Neural progenitor cell (in vitro differentiated cells): ENCODE results near the gene ARHGAP15. TPM values are rescaled to one million over a fixed set of nuclear protein-coding genes. Genes with fewer than 3 reads are reported as not detected.

Experiments used
- DNase-seq: peaks from one replicate; pipeline ENCODE4 v3.0.0-alpha.2; 2016; ENCODE audit warnings: low spot score
- H2AFZ ChIP-seq: fragments of 200-600 bp; sonication (generic); replicated peaks from 2 replicates; pipeline ENCODE4 v1.6.1; 2016; ENCODE audit warnings: antibody characterized with exemption
- H3F3A ChIP-seq: fragments of 200-600 bp; sonication (generic); 2 replicates; pipeline ENCODE4 v1.6.1; 2016; ENCODE audit warnings: antibody characterized with exemption, low read depth
- H3K27ac ChIP-seq: fragments of 200-600 bp; sonication (generic); 2 replicates; pipeline ENCODE4 v1.5.1; 2016; ENCODE audit warnings: mild to moderate bottlenecking
- H3K27me3 ChIP-seq: fragments of 200-600 bp; sonication (generic); 2 replicates; pipeline ENCODE4 v1.6.1; 2016; ENCODE audit warnings: mild to moderate bottlenecking, moderate library complexity
- H3K36me3 ChIP-seq: fragments of 200-600 bp; sonication (generic); 2 replicates; pipeline ENCODE4 v1.5.1; 2016
- H3K4me1 ChIP-seq: fragments of 200-600 bp; sonication (generic); 2 replicates; pipeline ENCODE4 v1.6.1; 2016; ENCODE audit warnings: mixed run types
- H3K4me2 ChIP-seq: fragments of 200-600 bp; sonication (generic); 2 replicates; pipeline ENCODE4 v1.6.1; 2016
- H3K4me3 ChIP-seq: fragments of 200-600 bp; sonication (generic); 2 replicates; pipeline ENCODE4 v1.5.1; 2016
- H3K79me2 ChIP-seq: fragments of 200-600 bp; sonication (generic); 2 replicates; pipeline ENCODE4 v1.6.1; 2016; ENCODE audit warnings: low read depth
- H3K9ac ChIP-seq: fragments of 200-600 bp; sonication (generic); 2 replicates; pipeline ENCODE4 v1.6.1; 2016
- H3K9me3 ChIP-seq: fragments of 200-600 bp; sonication (generic); 2 replicates; pipeline ENCODE4 v1.5.1; 2016; ENCODE audit warnings: low read depth
- H4K20me1 ChIP-seq: fragments of 200-600 bp; sonication (generic); 2 replicates; pipeline ENCODE4 v1.6.1; 2016; ENCODE audit warnings: low read depth
- H3K27ac Mint-ChIP-seq: 3 replicates; pipeline ENCODE4 v1.8.0; 2021; ENCODE audit warnings: mixed read lengths
- H3K27me3 Mint-ChIP-seq: 2 replicates; pipeline ENCODE4 v1.8.0; 2022; ENCODE audit warnings: low read depth, mild to moderate bottlenecking, inconsistent platforms, moderate library complexity, mixed read lengths; ENCODE audit not compliant: insufficient read depth
- H3K36me3 Mint-ChIP-seq: 3 replicates; pipeline ENCODE4 v1.8.0; 2021; ENCODE audit warnings: mixed read lengths
- H3K4me1 Mint-ChIP-seq: 3 replicates; pipeline ENCODE4 v1.8.0; 2021; ENCODE audit warnings: mixed read lengths
- H3K4me3 Mint-ChIP-seq: 3 replicates; pipeline ENCODE4 v1.8.0; 2021; ENCODE audit warnings: mild to moderate bottlenecking, moderate library complexity, mixed read lengths
- H3K9me3 Mint-ChIP-seq: 3 replicates; pipeline ENCODE4 v1.8.0; 2020; ENCODE audit warnings: mixed read lengths
- EZH2 ChIP-seq: fragments of 200-600 bp; sonication (generic); IDR thresholded peaks from 2 replicates; pipeline ENCODE4 v1.6.1; 2017; ENCODE audit warnings: antibody characterized with exemption, mild to moderate bottlenecking, moderate library complexity
- EZH2phosphoT487 ChIP-seq: fragments of 200-600 bp; sonication (generic); IDR thresholded peaks from 2 replicates; pipeline ENCODE4 v1.6.1; 2017; ENCODE audit warnings: antibody characterized with exemption
- total RNA-seq: library from RNA; depleted of rRNA; stranded (reverse); fragments of >200 nt; gene quantifications from 2 replicates; pipeline ENCODE4 v1.2.3, GENCODE V29; 2015; ENCODE audit warnings: low replicate concordance
- TF ChIP-seq, protein P1 (sequence below): fragments of 200-600 bp; sonication (generic); IDR thresholded peaks from 2 replicates; pipeline ENCODE4 v1.5.1; 2017; ENCODE audit warnings: antibody characterized with exemption, mild to moderate bottlenecking

The ARHGAP15 gene
- total RNA-seq, 1 donor from 2014 or later: 5.9 TPM

DNA sequence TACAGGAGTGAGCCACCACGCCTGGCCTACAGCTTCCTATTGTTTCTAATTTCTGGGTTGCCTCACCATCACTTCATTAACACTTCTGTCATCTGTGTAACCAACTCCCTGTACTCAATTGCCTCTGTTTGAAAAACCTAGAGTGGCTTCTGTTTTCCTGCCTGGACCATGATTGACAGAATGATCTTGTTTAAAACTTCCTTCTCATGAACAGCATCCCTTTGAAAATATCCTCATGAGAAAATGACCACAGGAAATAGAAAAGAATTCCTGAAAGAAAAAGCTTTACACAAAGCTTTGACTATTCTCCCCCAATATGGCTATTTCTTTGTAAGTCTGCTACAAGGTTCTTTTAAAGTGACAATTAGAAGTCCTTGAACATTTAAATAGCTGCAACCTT, 672.3 kb downstream of the ARHGAP15 start:
- no peak for DNase-seq

DNA sequence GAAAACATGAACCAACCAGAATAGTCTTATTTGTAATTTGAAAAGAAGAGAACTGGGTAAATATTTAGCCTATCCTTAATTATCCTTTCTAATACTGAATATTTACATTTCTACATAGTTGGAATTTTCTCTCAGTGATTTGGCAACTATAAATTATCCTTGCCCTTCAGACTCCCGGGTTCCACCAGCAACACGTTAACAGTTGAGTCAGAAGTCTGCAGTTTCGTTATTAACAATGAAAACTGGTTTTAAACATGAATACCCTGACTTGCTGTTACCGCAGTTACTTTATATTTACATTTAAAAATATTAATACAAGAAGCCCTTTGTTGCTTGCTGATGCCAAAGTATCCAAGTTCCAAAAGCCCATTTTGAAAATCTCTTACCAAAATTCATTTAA, 673.0 kb downstream of the ARHGAP15 start:
- Histone ChIP-seq H4K20me1 (no peaks in the 10 kb centered on the region), H3F3A (no peaks in the 10 kb centered on the region), H2AFZ (no peak overlapping the region), H3K4me1 (peaks cover 1% of the 10 kb centered on the region), H3K4me2 (no peak overlapping the region), H3K27me3 (no peaks in the 10 kb centered on the region), H3K36me3 (no peaks in the 10 kb centered on the region), H3K27ac (no peak overlapping the region), H3K9ac (no peak overlapping the region), H3K4me3 (no peak overlapping the region), H3K9me3 (no peaks in the 10 kb centered on the region), H3K79me2 (no peaks in the 10 kb centered on the region)
- H3K27me3 Mint-ChIP-seq: no peaks in the 10 kb centered on the region
- H3K9me3 Mint-ChIP-seq: peaks cover 6% of the 10 kb centered on the region
- H3K36me3 Mint-ChIP-seq: no peaks in the 10 kb centered on the region
- no peak for TF ChIP-seq EZH2
- TF ChIP-seq, protein P1, sequence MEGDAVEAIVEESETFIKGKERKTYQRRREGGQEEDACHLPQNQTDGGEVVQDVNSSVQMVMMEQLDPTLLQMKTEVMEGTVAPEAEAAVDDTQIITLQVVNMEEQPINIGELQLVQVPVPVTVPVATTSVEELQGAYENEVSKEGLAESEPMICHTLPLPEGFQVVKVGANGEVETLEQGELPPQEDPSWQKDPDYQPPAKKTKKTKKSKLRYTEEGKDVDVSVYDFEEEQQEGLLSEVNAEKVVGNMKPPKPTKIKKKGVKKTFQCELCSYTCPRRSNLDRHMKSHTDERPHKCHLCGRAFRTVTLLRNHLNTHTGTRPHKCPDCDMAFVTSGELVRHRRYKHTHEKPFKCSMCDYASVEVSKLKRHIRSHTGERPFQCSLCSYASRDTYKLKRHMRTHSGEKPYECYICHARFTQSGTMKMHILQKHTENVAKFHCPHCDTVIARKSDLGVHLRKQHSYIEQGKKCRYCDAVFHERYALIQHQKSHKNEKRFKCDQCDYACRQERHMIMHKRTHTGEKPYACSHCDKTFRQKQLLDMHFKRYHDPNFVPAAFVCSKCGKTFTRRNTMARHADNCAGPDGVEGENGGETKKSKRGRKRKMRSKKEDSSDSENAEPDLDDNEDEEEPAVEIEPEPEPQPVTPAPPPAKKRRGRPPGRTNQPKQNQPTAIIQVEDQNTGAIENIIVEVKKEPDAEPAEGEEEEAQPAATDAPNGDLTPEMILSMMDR: no peak
- TF ChIP-seq EZH2phosphoT487: no peak
- DNase-seq: no peak
- H3K4me3 Mint-ChIP-seq: no peak overlapping the region
- H3K27ac Mint-ChIP-seq: no peak overlapping the region
- H3K4me1 Mint-ChIP-seq: no peaks in the 10 kb centered on the region

More for the DNA sequence above, 672.3 kb downstream of the ARHGAP15 start:
- no peak overlapping the region for H3K4me3 Mint-ChIP-seq
- Histone ChIP-seq H3F3A (peaks cover 2% of the 10 kb centered on the region), H3K36me3 (no peaks in the 10 kb centered on the region), H3K4me3 (no peak overlapping the region), H4K20me1 (no peaks in the 10 kb centered on the region), H3K9me3 (no peaks in the 10 kb centered on the region), H3K4me2 (no peak overlapping the region), H3K27ac (no peak overlapping the region), H3K27me3 (no peaks in the 10 kb centered on the region), H3K4me1 (peaks cover 8% of the 10 kb centered on the region), H2AFZ (no peak overlapping the region), H3K79me2 (no peaks in the 10 kb centered on the region), H3K9ac (no peak overlapping the region)
- H3K36me3 Mint-ChIP-seq: no peaks in the 10 kb centered on the region
- no peak overlapping the region for H3K27ac Mint-ChIP-seq
- no peaks in the 10 kb centered on the region for H3K4me1 Mint-ChIP-seq
- peaks cover 6% of the 10 kb centered on the region for H3K9me3 Mint-ChIP-seq
- no peaks in the 10 kb centered on the region for H3K27me3 Mint-ChIP-seq
- TF ChIP-seq EZH2 (no peak), EZH2phosphoT487 (no peak)
- TF ChIP-seq, protein P1: no peak

DNA sequence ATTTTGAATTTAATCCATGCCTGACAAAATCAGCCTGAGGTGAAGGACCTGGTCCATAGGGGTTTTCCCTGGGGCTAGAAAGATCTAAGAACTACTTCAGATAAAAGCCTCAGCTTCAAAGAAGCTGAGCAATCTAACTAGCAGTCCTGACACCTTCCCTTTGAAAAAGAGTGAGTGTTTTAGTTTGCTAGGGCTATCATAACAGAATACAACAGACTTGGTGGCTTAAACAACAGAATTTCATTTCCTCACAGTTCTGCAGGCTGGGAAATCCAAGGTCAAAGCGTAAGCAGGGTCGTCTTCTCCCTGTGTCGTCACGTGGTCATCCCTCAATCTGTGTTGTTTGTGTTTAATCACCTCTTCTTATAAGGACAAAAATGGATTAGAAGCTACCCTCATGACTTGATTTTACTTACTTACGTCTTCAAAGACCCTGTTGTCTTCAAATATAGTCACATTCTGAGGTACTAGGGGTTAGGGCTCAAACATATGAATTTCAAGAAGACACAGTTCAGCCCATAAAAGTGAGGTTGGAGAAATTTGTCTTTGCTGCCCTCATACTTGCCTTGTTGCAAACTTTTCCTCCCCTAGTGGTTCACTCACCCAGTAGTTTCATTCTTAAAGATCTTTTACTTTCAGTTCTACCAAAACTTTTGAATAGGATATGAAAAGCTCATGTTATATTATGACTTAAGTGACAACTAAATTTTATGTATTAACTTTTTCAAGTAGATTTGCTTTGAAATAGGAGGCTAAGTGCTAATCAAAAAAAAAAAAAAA, 673.8 kb downstream of the ARHGAP15 start:
- no peaks in the 10 kb centered on the region for H3K36me3 ChIP-seq
- H2AFZ ChIP-seq: no peak overlapping the region
- H3K4me1 ChIP-seq: peaks cover 5% of the 10 kb centered on the region
- H3K9me3 ChIP-seq: no peaks in the 10 kb centered on the region
- H3K4me2 ChIP-seq: no peak overlapping the region
- no peak overlapping the region for H3K27ac Mint-ChIP-seq
- no peak overlapping the region for H3K4me3 Mint-ChIP-seq
- no peak for TF ChIP-seq EZH2
- TF ChIP-seq EZH2phosphoT487: no peak
- TF ChIP-seq, protein P1: no peak
- H3K27me3 Mint-ChIP-seq: no peaks in the 10 kb centered on the region
- no peaks in the 10 kb centered on the region for H3K79me2 ChIP-seq
- no peaks in the 10 kb centered on the region for H3F3A ChIP-seq
- no peak overlapping the region for H3K4me3 ChIP-seq
- no peaks in the 10 kb centered on the region for H4K20me1 ChIP-seq
- H3K27ac ChIP-seq: no peak overlapping the region
- H3K4me1 Mint-ChIP-seq: no peaks in the 10 kb centered on the region
- no peak overlapping the region for H3K9ac ChIP-seq
- no peaks in the 10 kb centered on the region for H3K36me3 Mint-ChIP-seq
- no peaks in the 10 kb centered on the region for H3K27me3 ChIP-seq
- DNase-seq: no peak
- peaks cover 6% of the 10 kb centered on the region for H3K9me3 Mint-ChIP-seq
